ENCODE measurements around the gene MRPL38. TPM values are rescaled to one million over a fixed set of nuclear protein-coding genes. Genes with fewer than 3 reads are reported as not detected.

The MRPL38 gene
- total and polyA plus RNA-seq, 2 donors (not counting 1 experiment from before 2014, with no cell fraction given) = 126 to 127 TPM

DNA sequence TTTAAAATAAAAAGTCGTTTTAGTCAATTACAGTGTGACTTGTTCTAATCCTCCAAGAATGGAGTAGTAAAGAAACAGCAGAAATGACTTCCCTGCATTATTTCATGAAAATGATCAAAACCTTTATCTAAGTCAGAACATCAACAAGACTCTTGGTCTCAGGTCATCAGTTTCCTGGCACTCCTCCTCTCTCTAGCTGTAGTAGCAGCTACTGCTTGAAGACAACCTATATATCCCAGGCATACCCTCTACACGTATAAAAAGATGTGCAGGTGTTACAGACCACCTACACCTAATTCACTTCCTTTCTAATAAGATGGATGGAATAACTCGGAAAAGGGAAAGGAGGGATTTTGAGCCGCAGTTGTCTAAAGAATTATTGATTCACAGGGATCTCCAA, 37.8 kb upstream of the MRPL38 start:
- Histone ChIP-seq H3K9me3 (ENCODE audit: control extremely low read depth in 1 of 3, control insufficient read depth in 2 of 3, insufficient read depth in 1 of 3, low read length in 2 of 3) (no peaks in the 10 kb centered on the region), H3K4me2 (replicated peaks; ENCODE audit: low read depth, low read length, poor library complexity, severe bottlenecking) (no peak overlapping the region), H3K4me3 (ENCODE audit: control extremely low read depth in 1 of 5, extremely low read depth in 1 of 5, insufficient read depth in 1 of 5, low read depth in 2 of 5, low read length in 4 of 5) (no peak overlapping the region), H3K36me3 (replicated peaks in 1 of 2; ENCODE audit: control extremely low read depth in 1 of 2, control insufficient read depth in 1 of 2, extremely low read depth in 1 of 2, insufficient read depth in 2 of 2, low read length in 1 of 2) (peaks cover 0 to 10% of the 10 kb centered on the region in 2 experiments), H3K79me2 (ENCODE audit: control insufficient read depth, insufficient read depth, low read length) (peaks cover 3% of the 10 kb centered on the region), H3K27ac (ENCODE audit: low read length in 2 of 2) (no peak overlapping the region), H3K9ac (ENCODE audit: low read length) (no peak overlapping the region), H2AFZ (ENCODE audit: insufficient read depth, low read depth, low read length, poor library complexity, severe bottlenecking) (no peak overlapping the region), H3K4me1 (ENCODE audit: control insufficient read depth in 2 of 2, insufficient read depth in 2 of 2, low read length in 2 of 2) (peaks cover 0 to 14% of the 10 kb centered on the region in 2 donors), H3K27me3 (replicated peaks in 1 of 4; ENCODE audit: control extremely low read depth in 1 of 4, control insufficient read depth in 3 of 4, insufficient read depth in 4 of 4, low read length in 3 of 4) (no peaks in the 10 kb centered on the region), H4K20me1 (ENCODE audit: control insufficient read depth, insufficient read depth, low read length, poor library complexity, severe bottlenecking) (no peaks in the 10 kb centered on the region)
- no peaks in the 10 kb centered on the region for H3K9me3 Mint-ChIP-seq (ENCODE audit: insufficient read depth)
- POLR2A ChIA-PET = no interaction called here
- WGBS (ENCODE audit: insufficient coverage) = no CpG with 5 or more reads among the region's 4 CpGs
- H3K27me3 Mint-ChIP-seq = no peaks in the 10 kb centered on the region
- TF ChIP-seq, protein P1, sequence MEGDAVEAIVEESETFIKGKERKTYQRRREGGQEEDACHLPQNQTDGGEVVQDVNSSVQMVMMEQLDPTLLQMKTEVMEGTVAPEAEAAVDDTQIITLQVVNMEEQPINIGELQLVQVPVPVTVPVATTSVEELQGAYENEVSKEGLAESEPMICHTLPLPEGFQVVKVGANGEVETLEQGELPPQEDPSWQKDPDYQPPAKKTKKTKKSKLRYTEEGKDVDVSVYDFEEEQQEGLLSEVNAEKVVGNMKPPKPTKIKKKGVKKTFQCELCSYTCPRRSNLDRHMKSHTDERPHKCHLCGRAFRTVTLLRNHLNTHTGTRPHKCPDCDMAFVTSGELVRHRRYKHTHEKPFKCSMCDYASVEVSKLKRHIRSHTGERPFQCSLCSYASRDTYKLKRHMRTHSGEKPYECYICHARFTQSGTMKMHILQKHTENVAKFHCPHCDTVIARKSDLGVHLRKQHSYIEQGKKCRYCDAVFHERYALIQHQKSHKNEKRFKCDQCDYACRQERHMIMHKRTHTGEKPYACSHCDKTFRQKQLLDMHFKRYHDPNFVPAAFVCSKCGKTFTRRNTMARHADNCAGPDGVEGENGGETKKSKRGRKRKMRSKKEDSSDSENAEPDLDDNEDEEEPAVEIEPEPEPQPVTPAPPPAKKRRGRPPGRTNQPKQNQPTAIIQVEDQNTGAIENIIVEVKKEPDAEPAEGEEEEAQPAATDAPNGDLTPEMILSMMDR (IDR thresholded peaks at IDR 0.05) = no peak
- TF ChIP-seq EZH2 (IDR thresholded peaks at IDR 0.05; ENCODE audit: borderline replicate concordance, insufficient read depth, low read depth, low read length, poor library complexity, severe bottlenecking) = no peak
- no peak overlapping the region for H3K27ac Mint-ChIP-seq
- CTCF ChIA-PET = no interaction called here
- ATAC-seq (ENCODE audit: low read depth) (no peak), DNase-seq (no peak)
- intact Hi-C loops (cut with micrococcal nuclease) = no loop called here
- H3K4me1 Mint-ChIP-seq = peaks cover 12% of the 10 kb centered on the region
- H3K4me3 Mint-ChIP-seq = peak overlapping the region; percentile 51

DNA sequence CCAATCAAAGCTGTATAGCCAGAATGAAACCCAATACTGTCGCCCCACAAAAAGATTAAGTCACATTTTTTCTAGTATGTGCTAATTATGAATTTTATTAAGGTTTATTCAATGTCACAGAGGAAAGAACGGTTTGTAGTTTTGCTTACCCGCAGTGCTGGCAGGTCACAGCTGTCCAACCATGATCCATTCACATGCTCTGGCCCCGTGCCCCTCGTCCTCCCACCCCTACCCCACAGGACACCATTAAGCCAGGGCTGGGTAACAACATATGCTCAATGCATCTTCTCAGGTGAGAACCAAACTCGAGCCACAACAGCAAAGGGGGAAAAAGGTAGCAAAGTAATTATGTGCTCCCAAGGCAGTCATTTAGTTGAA, 36.7 kb upstream of the MRPL38 start:
- POLR2A ChIA-PET = interaction anchor here (0.9 to 1.3 kb wide), 3 partner anchors 37 to 86 kb away, joined by 3 to 4 read pairs (median 3); partner anchors contain the start of genes ACOX1, TEN1 and WBP2
- intact Hi-C loops (cut with micrococcal nuclease) = loop anchor here (1.0 to 2.0 kb wide), 5 partner anchors 36 to 157 kb away; partner anchors contain the start of genes ACOX1, TEN1, UNK and WBP2
- no peaks in the 10 kb centered on the region for H3K27me3 Mint-ChIP-seq
- Histone ChIP-seq H3K9ac (ENCODE audit: low read length) (peak overlapping the region; percentile 91), H3K4me3 (ENCODE audit: control extremely low read depth in 1 of 5, extremely low read depth in 1 of 5, insufficient read depth in 1 of 5, low read depth in 2 of 5, low read length in 4 of 5) (peak overlapping the region in 4 of 5 experiments; percentile 75 to 97 (median 85)), H3K27me3 (replicated peaks in 1 of 4; ENCODE audit: control extremely low read depth in 1 of 4, control insufficient read depth in 3 of 4, insufficient read depth in 4 of 4, low read length in 3 of 4) (no peaks in the 10 kb centered on the region), H3K4me2 (replicated peaks; ENCODE audit: low read depth, low read length, poor library complexity, severe bottlenecking) (peak overlapping the region; percentile 95), H4K20me1 (ENCODE audit: control insufficient read depth, insufficient read depth, low read length, poor library complexity, severe bottlenecking) (no peaks in the 10 kb centered on the region), H2AFZ (ENCODE audit: insufficient read depth, low read depth, low read length, poor library complexity, severe bottlenecking) (peak overlapping the region; percentile 99), H3K9me3 (ENCODE audit: control extremely low read depth in 1 of 3, control insufficient read depth in 2 of 3, insufficient read depth in 1 of 3, low read length in 2 of 3) (no peaks in the 10 kb centered on the region), H3K36me3 (replicated peaks in 1 of 2; ENCODE audit: control extremely low read depth in 1 of 2, control insufficient read depth in 1 of 2, extremely low read depth in 1 of 2, insufficient read depth in 2 of 2, low read length in 1 of 2) (peaks cover 0 to 4% of the 10 kb centered on the region in 2 experiments), H3K4me1 (ENCODE audit: control insufficient read depth in 2 of 2, insufficient read depth in 2 of 2, low read length in 2 of 2) (peaks cover 0 to 14% of the 10 kb centered on the region in 2 donors), H3K27ac (ENCODE audit: low read length in 2 of 2) (peak overlapping the region in 1 of 2 donors; percentile 82), H3K79me2 (ENCODE audit: control insufficient read depth, insufficient read depth, low read length) (peaks cover 3% of the 10 kb centered on the region)
- no CpG with 5 or more reads among the region's 6 CpGs for WGBS (ENCODE audit: insufficient coverage)
- H3K4me3 Mint-ChIP-seq = peak overlapping the region; percentile 92
- DNase-seq (no peak), ATAC-seq (ENCODE audit: low read depth) (no peak)
- TF ChIP-seq EZH2 (IDR thresholded peaks at IDR 0.05; ENCODE audit: borderline replicate concordance, insufficient read depth, low read depth, low read length, poor library complexity, severe bottlenecking) = no peak
- TF ChIP-seq, protein P1 (IDR thresholded peaks at IDR 0.05) = no peak
- CTCF ChIA-PET = interaction anchor here (0.7 to 1.4 kb wide), 6 partner anchors 36 to 254 kb away, joined by 3 to 6 read pairs (median 4); partner anchors contain the start of gene CDK3
- no peaks in the 10 kb centered on the region for H3K9me3 Mint-ChIP-seq (ENCODE audit: insufficient read depth)
- peaks cover 12% of the 10 kb centered on the region for H3K4me1 Mint-ChIP-seq
- peak overlapping the region; percentile 61 for H3K27ac Mint-ChIP-seq
